K562 (cell line): Measurements from ENCODE around the gene MCEMP1. TPM values are rescaled to one million over a fixed set of nuclear protein-coding genes. Genes with fewer than 3 reads are reported as not detected.

Source experiments
- ASH1L ChIP-seq: fragments of 450-650 bp; IDR thresholded peaks from 2 replicates; pipeline ENCODE4 v1.6.1; 2018; ENCODE audit warnings: borderline replicate concordance, mild to moderate bottlenecking, low read depth; ENCODE audit not compliant: partially characterized antibody
- BCOR ChIP-seq: fragments of 450-650 bp; IDR thresholded peaks from 2 replicates; pipeline ENCODE4 v1.6.1; 2016
- CREB1 ChIP-seq, 2 experiments: sonication (generic) in 1 of 2; formaldehyde crosslinking in 1 of 2; IDR thresholded peaks; 2 replicates each; pipeline versions ENCODE4 v1.6.1 to v1.8.0; 2012 to 2022; ENCODE audit warnings: inconsistent platforms in 1 of 2, mild to moderate bottlenecking in 1 of 2, missing genetic modification reagents in 1 of 2, moderate library complexity in 1 of 2
- TAF1 ChIP-seq: IDR thresholded peaks from 2 replicates; pipeline ENCODE4 v1.6.1; 2011; ENCODE audit warnings: mild to moderate bottlenecking, low read length, moderate library complexity; ENCODE audit not compliant: insufficient read depth, control insufficient read depth, severe bottlenecking; ENCODE audit errors: extremely low read depth
- TAL1 ChIP-seq: fragments of 450-650 bp; IDR thresholded peaks from 2 replicates; pipeline ENCODE4 v1.6.1; 2016; ENCODE audit warnings: mild to moderate bottlenecking
- TCF7 ChIP-seq: sonication (generic); IDR thresholded peaks from 2 replicates; pipeline ENCODE4 v1.6.1; 2016; ENCODE audit warnings: antibody characterized with exemption, borderline replicate concordance
- TRIM24 ChIP-seq, 2 experiments: fragments of 450-650 bp; IDR thresholded peaks; 2 replicates each; pipeline ENCODE4 v1.6.1; 2016
- ZNF830 ChIP-seq: fragments of 250-450 bp; sonication (Bioruptor Pico); IDR thresholded peaks from 2 replicates; pipeline ENCODE4 v1.5.0; 2021; ENCODE audit warnings: mild to moderate bottlenecking
- ZSCAN32 ChIP-seq: fragments of 450-650 bp; formaldehyde crosslinking; IDR thresholded peaks from 2 replicates; pipeline ENCODE4 v1.4.0; 2020; ENCODE audit warnings: mild to moderate bottlenecking, moderate library complexity
- polyA plus RNA-seq, 8 experiments: library from polyadenylated mRNA; depleted of rRNA in 4 of 8; stranded (reverse) in 5 of 8; unstranded in 3 of 8; fragments of >200 nt; fragmentation: Nextera tagmentation in 2 of 8; fragmentation: Illumina TruSeq in 1 of 8; extraction: Ambion mirVana in 2 of 8; extraction: Trizol in 1 of 8; gene quantifications; 2 replicates each; pipeline versions ENCODE4 v1.2.1 to v1.2.3, GENCODE V29; 2011 to 2014; ENCODE audit warnings: inconsistent platforms in 1 of 8, missing spikeins in 1 of 8
- total RNA-seq, 7 experiments: library from RNA; depleted of rRNA in 6 of 7; stranded (reverse); fragments of >200 nt in 6 of 7; fragmentation: Illumina TruSeq in 2 of 7; extraction: Trizol in 2 of 7; gene quantifications; 2 replicates each; pipeline versions ENCODE4 v1.2.1 to v1.2.3, GENCODE V29; 2011 to 2021; ENCODE audit warnings: low replicate concordance in 1 of 7
- TF ChIP-seq, protein P1 (sequence below), 2 experiments: fragments of 450-650 bp in 1 of 2; IDR thresholded peaks; 2 replicates each; pipeline ENCODE4 v1.6.1; 2011 to 2017; ENCODE audit warnings: low read depth in 2 of 2, antibody characterized with exemption in 1 of 2, borderline replicate concordance in 1 of 2, low read length in 1 of 2, mild to moderate bottlenecking in 1 of 2, mixed read lengths in 1 of 2; ENCODE audit not compliant: control insufficient read depth in 1 of 2
- TF ChIP-seq, protein P2 (sequence below): sonication (generic); formaldehyde crosslinking; IDR thresholded peaks from 2 replicates; pipeline ENCODE4 v1.4.0; 2020; ENCODE audit warnings: mild to moderate bottlenecking, missing genetic modification reagents
- TF ChIP-seq, protein P3 (sequence below): sonication (generic); formaldehyde crosslinking; IDR thresholded peaks from 2 replicates; pipeline ENCODE4 v1.8.0; 2022; ENCODE audit warnings: mild to moderate bottlenecking, missing genetic modification reagents
- TF ChIP-seq, protein P4 (sequence below): IDR thresholded peaks from 2 replicates; pipeline ENCODE4 v1.6.1; 2016; ENCODE audit warnings: missing genetic modification characterization, missing compliant biosample characterization
- TF ChIP-seq, protein P5 (sequence below): IDR thresholded peaks from 2 replicates; pipeline ENCODE4 v1.6.1; 2012; ENCODE audit warnings: low read depth, low read length, improper control_type of control experiment, borderline replicate concordance
- TF ChIP-seq, protein P6 (sequence below), 3 experiments: IDR thresholded peaks in 2 of 3; conservative IDR thresholded peaks in 1 of 3; 2 replicates each; pipeline ENCODE4 v1.5.1; 2011 to 2012; ENCODE audit warnings: low read length in 3 of 3, mild to moderate bottlenecking in 3 of 3, control low read depth in 2 of 3, improper control_type of control experiment in 1 of 3, inconsistent platforms in 1 of 3, low read depth in 1 of 3, mixed read lengths in 1 of 3, moderate library complexity in 1 of 3; ENCODE audit not compliant: insufficient read depth in 2 of 3

Gene MCEMP1
- total and polyA plus RNA-seq, 9 of the 15 experiments (the other 6 are each of a cell fraction or from before 2014, with no cell fraction given) = 0.11 to 1.8 (median 0.51) TPM

DNA sequence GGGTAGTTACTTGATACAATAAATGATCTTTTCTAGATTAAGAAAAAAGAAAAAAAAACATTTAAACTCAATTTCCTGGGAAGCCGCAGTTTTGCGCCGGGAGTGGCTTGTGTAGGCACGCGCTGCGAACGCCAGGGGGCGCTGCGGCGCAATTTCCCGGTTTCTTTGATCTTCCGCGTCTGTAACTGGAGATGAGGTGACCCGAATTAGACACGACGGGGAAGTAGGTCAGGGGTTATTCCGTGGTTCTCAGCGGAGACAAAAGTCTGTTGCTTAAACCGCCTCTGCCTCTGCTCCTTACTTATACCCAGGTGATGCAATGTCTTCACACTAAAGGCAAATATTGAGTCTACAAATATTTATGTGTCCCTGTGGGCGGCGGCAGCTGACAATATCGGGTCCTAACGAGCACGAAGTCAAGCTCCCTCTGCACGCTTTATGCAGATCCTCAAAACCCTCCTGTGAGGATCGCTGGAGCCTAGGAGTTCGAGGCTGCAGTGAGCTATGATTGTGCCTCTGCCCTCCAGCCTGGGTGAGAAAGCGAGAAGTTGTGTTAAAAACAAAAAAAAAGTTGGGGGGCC, 24.7 kb upstream of the MCEMP1 start (continued):
- TF ChIP-seq TRIM24 (IDR thresholded peaks at IDR 0.05) = peak in 1 of 2 experiments; percentile 59; a peak in 1 of 4 replicates
- TF ChIP-seq, protein P1, sequence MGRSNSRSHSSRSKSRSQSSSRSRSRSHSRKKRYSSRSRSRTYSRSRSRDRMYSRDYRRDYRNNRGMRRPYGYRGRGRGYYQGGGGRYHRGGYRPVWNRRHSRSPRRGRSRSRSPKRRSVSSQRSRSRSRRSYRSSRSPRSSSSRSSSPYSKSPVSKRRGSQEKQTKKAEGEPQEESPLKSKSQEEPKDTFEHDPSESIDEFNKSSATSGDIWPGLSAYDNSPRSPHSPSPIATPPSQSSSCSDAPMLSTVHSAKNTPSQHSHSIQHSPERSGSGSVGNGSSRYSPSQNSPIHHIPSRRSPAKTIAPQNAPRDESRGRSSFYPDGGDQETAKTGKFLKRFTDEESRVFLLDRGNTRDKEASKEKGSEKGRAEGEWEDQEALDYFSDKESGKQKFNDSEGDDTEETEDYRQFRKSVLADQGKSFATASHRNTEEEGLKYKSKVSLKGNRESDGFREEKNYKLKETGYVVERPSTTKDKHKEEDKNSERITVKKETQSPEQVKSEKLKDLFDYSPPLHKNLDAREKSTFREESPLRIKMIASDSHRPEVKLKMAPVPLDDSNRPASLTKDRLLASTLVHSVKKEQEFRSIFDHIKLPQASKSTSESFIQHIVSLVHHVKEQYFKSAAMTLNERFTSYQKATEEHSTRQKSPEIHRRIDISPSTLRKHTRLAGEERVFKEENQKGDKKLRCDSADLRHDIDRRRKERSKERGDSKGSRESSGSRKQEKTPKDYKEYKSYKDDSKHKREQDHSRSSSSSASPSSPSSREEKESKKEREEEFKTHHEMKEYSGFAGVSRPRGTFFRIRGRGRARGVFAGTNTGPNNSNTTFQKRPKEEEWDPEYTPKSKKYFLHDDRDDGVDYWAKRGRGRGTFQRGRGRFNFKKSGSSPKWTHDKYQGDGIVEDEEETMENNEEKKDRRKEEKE (IDR thresholded peaks at IDR 0.05; ENCODE audit: borderline replicate concordance in 1 of 2, control insufficient read depth in 1 of 2, low read depth in 2 of 2, low read length in 1 of 2) = no peak
- TF ChIP-seq ZNF830 = no peak
- TF ChIP-seq, protein P2, sequence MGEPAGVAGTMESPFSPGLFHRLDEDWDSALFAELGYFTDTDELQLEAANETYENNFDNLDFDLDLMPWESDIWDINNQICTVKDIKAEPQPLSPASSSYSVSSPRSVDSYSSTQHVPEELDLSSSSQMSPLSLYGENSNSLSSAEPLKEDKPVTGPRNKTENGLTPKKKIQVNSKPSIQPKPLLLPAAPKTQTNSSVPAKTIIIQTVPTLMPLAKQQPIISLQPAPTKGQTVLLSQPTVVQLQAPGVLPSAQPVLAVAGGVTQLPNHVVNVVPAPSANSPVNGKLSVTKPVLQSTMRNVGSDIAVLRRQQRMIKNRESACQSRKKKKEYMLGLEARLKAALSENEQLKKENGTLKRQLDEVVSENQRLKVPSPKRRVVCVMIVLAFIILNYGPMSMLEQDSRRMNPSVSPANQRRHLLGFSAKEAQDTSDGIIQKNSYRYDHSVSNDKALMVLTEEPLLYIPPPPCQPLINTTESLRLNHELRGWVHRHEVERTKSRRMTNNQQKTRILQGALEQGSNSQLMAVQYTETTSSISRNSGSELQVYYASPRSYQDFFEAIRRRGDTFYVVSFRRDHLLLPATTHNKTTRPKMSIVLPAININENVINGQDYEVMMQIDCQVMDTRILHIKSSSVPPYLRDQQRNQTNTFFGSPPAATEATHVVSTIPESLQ (CRISPR knock-in tag) = no peak
- no peak for TF ChIP-seq ASH1L
- TF ChIP-seq, protein P3, sequence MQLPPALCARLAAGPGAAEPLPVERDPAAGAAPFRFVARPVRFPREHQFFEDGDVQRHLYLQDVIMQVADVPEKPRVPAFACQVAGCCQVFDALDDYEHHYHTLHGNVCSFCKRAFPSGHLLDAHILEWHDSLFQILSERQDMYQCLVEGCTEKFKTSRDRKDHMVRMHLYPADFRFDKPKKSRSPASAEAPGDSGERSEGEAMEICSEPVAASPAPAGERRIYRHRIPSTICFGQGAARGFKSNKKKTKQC (CRISPR knock-in tag) = peak; percentile 50; the same call in 1 of the 2 replicates
- 0 out of 2 replicates have a peak, but pooled peaks have one; percentile 6 for TF ChIP-seq BCOR
- peak; percentile 32; the same call in 1 of the 2 replicates for TF ChIP-seq ZSCAN32 (CRISPR knock-in tag)
- TF ChIP-seq TCF7 = peak; percentile 100
- TF ChIP-seq TAL1 = no peak
- TF ChIP-seq, protein P4, sequence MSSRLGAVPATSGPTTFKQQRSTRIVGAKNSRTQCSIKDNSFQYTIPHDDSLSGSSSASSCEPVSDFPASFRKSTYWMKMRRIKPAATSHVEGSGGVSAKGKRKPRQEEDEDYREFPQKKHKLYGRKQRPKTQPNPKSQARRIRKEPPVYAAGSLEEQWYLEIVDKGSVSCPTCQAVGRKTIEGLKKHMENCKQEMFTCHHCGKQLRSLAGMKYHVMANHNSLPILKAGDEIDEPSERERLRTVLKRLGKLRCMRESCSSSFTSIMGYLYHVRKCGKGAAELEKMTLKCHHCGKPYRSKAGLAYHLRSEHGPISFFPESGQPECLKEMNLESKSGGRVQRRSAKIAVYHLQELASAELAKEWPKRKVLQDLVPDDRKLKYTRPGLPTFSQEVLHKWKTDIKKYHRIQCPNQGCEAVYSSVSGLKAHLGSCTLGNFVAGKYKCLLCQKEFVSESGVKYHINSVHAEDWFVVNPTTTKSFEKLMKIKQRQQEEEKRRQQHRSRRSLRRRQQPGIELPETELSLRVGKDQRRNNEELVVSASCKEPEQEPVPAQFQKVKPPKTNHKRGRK = no peak
- no peak for TF ChIP-seq CREB1 (IDR thresholded peaks at IDR 0.05)
- TF ChIP-seq CREB1 (CRISPR knock-in tag; IDR thresholded peaks at IDR 0.05) = peak; percentile 38; the same call in 1 of the 2 replicates
- TF ChIP-seq TAF1 = no peak
- TF ChIP-seq, protein P5, sequence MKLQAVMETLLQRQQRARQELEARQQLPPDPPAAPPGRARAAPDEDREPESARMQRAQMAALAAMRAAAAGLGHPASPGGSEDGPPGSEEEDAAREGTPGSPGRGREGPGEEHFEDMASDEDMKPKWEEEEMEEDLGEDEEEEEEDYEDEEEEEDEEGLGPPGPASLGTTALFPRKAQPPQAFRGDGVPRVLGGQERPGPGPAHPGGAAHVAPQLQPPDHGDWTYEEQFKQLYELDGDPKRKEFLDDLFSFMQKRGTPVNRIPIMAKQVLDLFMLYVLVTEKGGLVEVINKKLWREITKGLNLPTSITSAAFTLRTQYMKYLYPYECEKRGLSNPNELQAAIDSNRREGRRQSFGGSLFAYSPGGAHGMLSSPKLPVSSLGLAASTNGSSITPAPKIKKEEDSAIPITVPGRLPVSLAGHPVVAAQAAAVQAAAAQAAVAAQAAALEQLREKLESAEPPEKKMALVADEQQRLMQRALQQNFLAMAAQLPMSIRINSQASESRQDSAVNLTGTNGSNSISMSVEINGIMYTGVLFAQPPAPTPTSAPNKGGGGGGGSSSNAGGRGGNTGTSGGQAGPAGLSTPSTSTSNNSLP = peak; percentile 24; the same call in 1 of the 2 replicates
- TF ChIP-seq, protein P6, sequence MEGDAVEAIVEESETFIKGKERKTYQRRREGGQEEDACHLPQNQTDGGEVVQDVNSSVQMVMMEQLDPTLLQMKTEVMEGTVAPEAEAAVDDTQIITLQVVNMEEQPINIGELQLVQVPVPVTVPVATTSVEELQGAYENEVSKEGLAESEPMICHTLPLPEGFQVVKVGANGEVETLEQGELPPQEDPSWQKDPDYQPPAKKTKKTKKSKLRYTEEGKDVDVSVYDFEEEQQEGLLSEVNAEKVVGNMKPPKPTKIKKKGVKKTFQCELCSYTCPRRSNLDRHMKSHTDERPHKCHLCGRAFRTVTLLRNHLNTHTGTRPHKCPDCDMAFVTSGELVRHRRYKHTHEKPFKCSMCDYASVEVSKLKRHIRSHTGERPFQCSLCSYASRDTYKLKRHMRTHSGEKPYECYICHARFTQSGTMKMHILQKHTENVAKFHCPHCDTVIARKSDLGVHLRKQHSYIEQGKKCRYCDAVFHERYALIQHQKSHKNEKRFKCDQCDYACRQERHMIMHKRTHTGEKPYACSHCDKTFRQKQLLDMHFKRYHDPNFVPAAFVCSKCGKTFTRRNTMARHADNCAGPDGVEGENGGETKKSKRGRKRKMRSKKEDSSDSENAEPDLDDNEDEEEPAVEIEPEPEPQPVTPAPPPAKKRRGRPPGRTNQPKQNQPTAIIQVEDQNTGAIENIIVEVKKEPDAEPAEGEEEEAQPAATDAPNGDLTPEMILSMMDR (IDR thresholded peaks at IDR 0.05 in 2 of 3, conservative IDR thresholded peaks at IDR 0.05 in 1 of 3; ENCODE audit: insufficient read depth in 2 of 3, low read depth in 1 of 3, low read length in 3 of 3) = peak; percentile 88 to 99 (median 96)
